Activated T-cell treated with anti-CD3 and anti-CD28 coated beads for 48 hours (primary cell): ENCODE data around the gene COQ5.

ENCODE experiments used
- DNase-seq: peaks from one replicate; pipeline ENCODE4 v3.0.0-alpha.2; 2020; ENCODE audit warnings: low read depth

COQ5 gene

GRCh38 chr12:120453977-120454376 lies 75.0 kb downstream of the COQ5 start:
- no peak for DNase-seq
